DND-41 (cell line): ENCODE results near the gene DLK2.

Experiments used
- ATAC-seq: fragments of 200-7000 bp; cut with Tn5 transposase; 3 replicates; pipeline ENCODE4 v1.9.1; 2021; ENCODE audit warnings: low read depth; ENCODE audit not compliant: insufficient read depth
- DNase-seq: peaks from one replicate; pipeline ENCODE4 v3.0.0-alpha.2; 2020
- H2AFZ ChIP-seq: 2 replicates; pipeline ENCODE4 v1.6.0; 2012; ENCODE audit warnings: low read depth, low read length
- H3K27ac ChIP-seq: 2 replicates; pipeline ENCODE4 v1.5.1; 2012; ENCODE audit warnings: low read length, inconsistent platforms
- H3K27me3 ChIP-seq: fragments of 200-600 bp; sonication (generic); 2 replicates; pipeline ENCODE4 v1.6.0; 2012; ENCODE audit warnings: low read length, mild to moderate bottlenecking, inconsistent platforms; ENCODE audit not compliant: insufficient read depth, poor library complexity
- H3K36me3 ChIP-seq: 2 replicates; pipeline ENCODE4 v1.5.1; 2012; ENCODE audit warnings: low read length, inconsistent platforms; ENCODE audit not compliant: insufficient read depth
- H3K4me1 ChIP-seq: 2 replicates; pipeline ENCODE4 v1.5.1; 2012; ENCODE audit warnings: mild to moderate bottlenecking, low read length; ENCODE audit not compliant: insufficient read depth
- H3K4me2 ChIP-seq: 2 replicates; pipeline ENCODE4 v1.6.0; 2012; ENCODE audit warnings: mild to moderate bottlenecking, moderate library complexity, low read length, inconsistent platforms; ENCODE audit not compliant: insufficient read depth
- H3K4me3 ChIP-seq, 2 experiments: fragments of 200-600 bp in 1 of 2; shearing (Covaris generic) in 1 of 2; 2 replicates each; pipeline ENCODE4 v1.5.1; 2012 to 2016; ENCODE audit warnings: inconsistent platforms in 2 of 2, low read length in 2 of 2, mild to moderate bottlenecking in 2 of 2, low read depth in 1 of 2, moderate library complexity in 1 of 2
- H3K79me2 ChIP-seq: 2 replicates; pipeline ENCODE4 v1.6.0; 2012; ENCODE audit warnings: low read length, inconsistent platforms; ENCODE audit not compliant: insufficient read depth
- H3K9ac ChIP-seq: 2 replicates; pipeline ENCODE4 v1.6.0; 2012; ENCODE audit warnings: low read depth, mild to moderate bottlenecking, inconsistent platforms, low read length, moderate library complexity
- H3K9me3 ChIP-seq: 2 replicates; pipeline ENCODE4 v1.5.1; 2012; ENCODE audit warnings: low read length, moderate library complexity, mild to moderate bottlenecking, inconsistent platforms; ENCODE audit not compliant: insufficient read depth, severe bottlenecking
- H4K20me1 ChIP-seq: 2 replicates; pipeline ENCODE4 v1.6.0; 2012; ENCODE audit warnings: low read length; ENCODE audit not compliant: insufficient read depth
- EZH2 ChIP-seq: IDR thresholded peaks from 3 replicates; pipeline ENCODE4 v1.6.1; 2012; ENCODE audit warnings: borderline replicate concordance, low read depth, mild to moderate bottlenecking, moderate library complexity, low read length, inconsistent platforms; ENCODE audit not compliant: severe bottlenecking
- TF ChIP-seq, protein P1 (sequence below): IDR thresholded peaks from 2 replicates; pipeline ENCODE4 v1.5.1; 2012; ENCODE audit warnings: borderline replicate concordance, low read length, moderate library complexity, mild to moderate bottlenecking; ENCODE audit not compliant: poor library complexity, severe bottlenecking; ENCODE audit errors: extremely low read depth

The DLK2 gene

DNA sequence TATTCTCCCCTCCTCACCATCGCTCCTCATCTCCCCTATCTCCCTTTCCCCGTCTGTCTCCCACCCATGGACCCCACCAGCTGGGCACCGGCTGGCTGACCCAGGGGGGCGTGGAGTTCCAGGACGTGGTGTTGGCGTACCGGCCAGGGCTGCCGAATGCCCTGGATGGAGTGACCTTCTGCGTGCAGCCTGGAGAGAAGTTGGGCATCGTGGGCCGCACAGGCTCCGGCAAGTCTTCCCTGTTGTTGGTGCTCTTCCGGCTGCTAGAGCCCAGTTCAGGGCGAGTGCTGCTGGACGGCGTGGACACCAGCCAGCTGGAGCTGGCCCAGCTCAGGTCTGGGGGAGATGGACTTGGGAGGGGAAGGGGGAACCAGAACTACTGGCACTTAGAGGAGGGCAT lies 7.7 kb downstream of the DLK2 start:
- Histone ChIP-seq H3K4me2 (no peak overlapping the region), H3K4me3 (no peak overlapping the region), H3K36me3 (peaks cover 72% of the 10 kb centered on the region), H3K27ac (no peak overlapping the region), H3K4me1 (no peaks in the 10 kb centered on the region), H3K9ac (no peak overlapping the region), H4K20me1 (no peaks in the 10 kb centered on the region), H3K9me3 (no peaks in the 10 kb centered on the region), H2AFZ (no peak overlapping the region), H3K79me2 (no peaks in the 10 kb centered on the region), H3K27me3 (no peaks in the 10 kb centered on the region)
- ATAC-seq (no peak), DNase-seq (no peak)
- TF ChIP-seq, protein P1, sequence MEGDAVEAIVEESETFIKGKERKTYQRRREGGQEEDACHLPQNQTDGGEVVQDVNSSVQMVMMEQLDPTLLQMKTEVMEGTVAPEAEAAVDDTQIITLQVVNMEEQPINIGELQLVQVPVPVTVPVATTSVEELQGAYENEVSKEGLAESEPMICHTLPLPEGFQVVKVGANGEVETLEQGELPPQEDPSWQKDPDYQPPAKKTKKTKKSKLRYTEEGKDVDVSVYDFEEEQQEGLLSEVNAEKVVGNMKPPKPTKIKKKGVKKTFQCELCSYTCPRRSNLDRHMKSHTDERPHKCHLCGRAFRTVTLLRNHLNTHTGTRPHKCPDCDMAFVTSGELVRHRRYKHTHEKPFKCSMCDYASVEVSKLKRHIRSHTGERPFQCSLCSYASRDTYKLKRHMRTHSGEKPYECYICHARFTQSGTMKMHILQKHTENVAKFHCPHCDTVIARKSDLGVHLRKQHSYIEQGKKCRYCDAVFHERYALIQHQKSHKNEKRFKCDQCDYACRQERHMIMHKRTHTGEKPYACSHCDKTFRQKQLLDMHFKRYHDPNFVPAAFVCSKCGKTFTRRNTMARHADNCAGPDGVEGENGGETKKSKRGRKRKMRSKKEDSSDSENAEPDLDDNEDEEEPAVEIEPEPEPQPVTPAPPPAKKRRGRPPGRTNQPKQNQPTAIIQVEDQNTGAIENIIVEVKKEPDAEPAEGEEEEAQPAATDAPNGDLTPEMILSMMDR, result no peak
- no peak for TF ChIP-seq EZH2

DNA sequence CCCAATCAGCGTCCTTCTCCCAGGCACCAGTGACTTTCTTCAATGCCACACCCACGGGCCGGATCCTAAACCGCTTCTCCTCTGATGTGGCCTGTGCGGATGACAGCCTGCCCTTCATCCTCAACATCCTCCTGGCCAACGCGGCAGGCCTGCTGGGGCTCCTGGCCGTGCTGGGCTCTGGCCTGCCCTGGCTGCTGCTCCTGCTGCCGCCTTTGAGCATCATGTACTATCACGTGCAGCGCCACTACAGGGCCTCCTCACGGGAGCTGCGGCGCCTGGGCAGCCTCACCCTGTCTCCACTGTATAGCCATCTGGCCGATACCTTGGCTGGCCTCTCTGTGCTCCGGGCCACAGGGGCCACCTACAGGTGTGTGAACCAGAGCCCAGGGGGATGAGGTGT lies 9.8 kb downstream of the DLK2 start:
- no peak overlapping the region for H2AFZ ChIP-seq
- no peak overlapping the region for H3K9ac ChIP-seq
- H3K27me3 ChIP-seq, result no peaks in the 10 kb centered on the region
- peaks cover 68% of the 10 kb centered on the region for H3K36me3 ChIP-seq
- TF ChIP-seq EZH2, result no peak
- TF ChIP-seq, protein P1, result no peak
- no peak for ATAC-seq
- H3K4me1 ChIP-seq, result no peaks in the 10 kb centered on the region
- H3K79me2 ChIP-seq, result no peaks in the 10 kb centered on the region
- no peak overlapping the region for H3K4me3 ChIP-seq
- no peaks in the 10 kb centered on the region for H3K9me3 ChIP-seq
- no peak overlapping the region for H3K27ac ChIP-seq
- no peaks in the 10 kb centered on the region for H4K20me1 ChIP-seq
- no peak for DNase-seq
- no peak overlapping the region for H3K4me2 ChIP-seq

DNA sequence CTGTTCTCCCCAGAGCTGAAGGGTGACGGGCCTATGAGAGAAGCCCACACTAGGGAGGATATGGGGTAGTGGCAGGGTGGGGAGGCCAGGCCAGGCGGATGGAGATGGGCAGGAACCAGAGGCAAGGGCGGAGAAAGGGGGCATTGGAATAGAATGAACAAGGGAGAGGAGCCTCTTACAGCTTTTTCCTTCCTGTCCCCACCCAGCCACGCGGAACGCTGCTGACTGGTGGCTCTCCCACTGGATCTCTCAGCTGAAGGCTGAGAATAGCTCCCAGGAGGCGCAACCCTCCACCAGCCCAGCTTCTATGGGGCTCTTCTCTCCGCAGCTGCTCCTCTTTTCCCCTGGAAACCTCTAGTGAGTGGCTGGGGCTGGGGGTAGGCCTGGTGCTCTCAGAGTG lies 10.8 kb downstream of the DLK2 start:
- Histone ChIP-seq H3K9ac (no peak overlapping the region), H3K4me2 (no peak overlapping the region)
- ATAC-seq, result no peak

More for the DNA sequence above, 10.8 kb downstream of the DLK2 start:
- no peak overlapping the region for H3K27ac ChIP-seq
- peaks cover 67% of the 10 kb centered on the region for H3K36me3 ChIP-seq
- H2AFZ ChIP-seq, result no peak overlapping the region
- no peaks in the 10 kb centered on the region for H3K27me3 ChIP-seq
- no peaks in the 10 kb centered on the region for H4K20me1 ChIP-seq
- TF ChIP-seq, protein P1, result no peak
- TF ChIP-seq EZH2, result no peak
- H3K9me3 ChIP-seq, result no peaks in the 10 kb centered on the region
- no peak overlapping the region for H3K4me3 ChIP-seq
- no peaks in the 10 kb centered on the region for H3K4me1 ChIP-seq
- DNase-seq, result no peak
- H3K79me2 ChIP-seq, result no peaks in the 10 kb centered on the region
